D721Med (cell line): ENCODE data around the gene TMEM131L.

Source experiments
- DNase-seq: peaks from one replicate; pipeline ENCODE4 v3.0.0; 2011; ENCODE audit warnings: low spot score; ENCODE audit not compliant: insufficient read length
- FAIRE-seq: peaks from 2 replicates; lab custom pipeline; 2011; peaks lifted over from hg19 to GRCh38; lab: Jason Lieb, UNC
- TF ChIP-seq, protein P1 (sequence below): IDR thresholded peaks from 2 replicates; pipeline ENCODE4 v1.5.1; 2012; ENCODE audit warnings: mild to moderate bottlenecking, control low read depth; ENCODE audit not compliant: insufficient read depth; ENCODE audit errors: missing control alignments

TMEM131L gene

DNA sequence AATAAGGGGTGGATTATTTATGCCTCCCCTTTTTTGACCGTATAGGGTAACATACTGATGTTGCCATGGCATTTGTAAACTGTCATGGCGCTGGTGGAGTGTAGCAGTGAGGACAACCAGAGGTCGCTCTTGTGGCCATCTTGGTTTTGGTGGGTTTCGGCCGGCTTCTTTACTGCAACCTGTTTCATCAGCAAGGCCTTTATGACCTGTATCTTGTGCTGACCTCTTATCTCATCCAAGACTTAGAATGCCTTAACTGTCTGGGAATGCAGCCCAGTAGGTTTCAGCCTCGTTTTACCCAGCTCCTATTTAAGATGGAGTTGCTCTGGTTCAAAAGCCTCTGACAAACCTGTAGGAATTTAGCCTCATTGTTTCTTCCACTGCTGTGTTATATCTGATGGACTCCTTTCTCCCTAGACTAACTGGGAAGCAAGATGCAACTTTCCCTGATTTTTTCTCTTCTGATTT, 71.4 kb downstream of the TMEM131L start:
- no peak for DNase-seq
- no peak for FAIRE-seq
- TF ChIP-seq, protein P1, sequence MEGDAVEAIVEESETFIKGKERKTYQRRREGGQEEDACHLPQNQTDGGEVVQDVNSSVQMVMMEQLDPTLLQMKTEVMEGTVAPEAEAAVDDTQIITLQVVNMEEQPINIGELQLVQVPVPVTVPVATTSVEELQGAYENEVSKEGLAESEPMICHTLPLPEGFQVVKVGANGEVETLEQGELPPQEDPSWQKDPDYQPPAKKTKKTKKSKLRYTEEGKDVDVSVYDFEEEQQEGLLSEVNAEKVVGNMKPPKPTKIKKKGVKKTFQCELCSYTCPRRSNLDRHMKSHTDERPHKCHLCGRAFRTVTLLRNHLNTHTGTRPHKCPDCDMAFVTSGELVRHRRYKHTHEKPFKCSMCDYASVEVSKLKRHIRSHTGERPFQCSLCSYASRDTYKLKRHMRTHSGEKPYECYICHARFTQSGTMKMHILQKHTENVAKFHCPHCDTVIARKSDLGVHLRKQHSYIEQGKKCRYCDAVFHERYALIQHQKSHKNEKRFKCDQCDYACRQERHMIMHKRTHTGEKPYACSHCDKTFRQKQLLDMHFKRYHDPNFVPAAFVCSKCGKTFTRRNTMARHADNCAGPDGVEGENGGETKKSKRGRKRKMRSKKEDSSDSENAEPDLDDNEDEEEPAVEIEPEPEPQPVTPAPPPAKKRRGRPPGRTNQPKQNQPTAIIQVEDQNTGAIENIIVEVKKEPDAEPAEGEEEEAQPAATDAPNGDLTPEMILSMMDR, result no peak

DNA sequence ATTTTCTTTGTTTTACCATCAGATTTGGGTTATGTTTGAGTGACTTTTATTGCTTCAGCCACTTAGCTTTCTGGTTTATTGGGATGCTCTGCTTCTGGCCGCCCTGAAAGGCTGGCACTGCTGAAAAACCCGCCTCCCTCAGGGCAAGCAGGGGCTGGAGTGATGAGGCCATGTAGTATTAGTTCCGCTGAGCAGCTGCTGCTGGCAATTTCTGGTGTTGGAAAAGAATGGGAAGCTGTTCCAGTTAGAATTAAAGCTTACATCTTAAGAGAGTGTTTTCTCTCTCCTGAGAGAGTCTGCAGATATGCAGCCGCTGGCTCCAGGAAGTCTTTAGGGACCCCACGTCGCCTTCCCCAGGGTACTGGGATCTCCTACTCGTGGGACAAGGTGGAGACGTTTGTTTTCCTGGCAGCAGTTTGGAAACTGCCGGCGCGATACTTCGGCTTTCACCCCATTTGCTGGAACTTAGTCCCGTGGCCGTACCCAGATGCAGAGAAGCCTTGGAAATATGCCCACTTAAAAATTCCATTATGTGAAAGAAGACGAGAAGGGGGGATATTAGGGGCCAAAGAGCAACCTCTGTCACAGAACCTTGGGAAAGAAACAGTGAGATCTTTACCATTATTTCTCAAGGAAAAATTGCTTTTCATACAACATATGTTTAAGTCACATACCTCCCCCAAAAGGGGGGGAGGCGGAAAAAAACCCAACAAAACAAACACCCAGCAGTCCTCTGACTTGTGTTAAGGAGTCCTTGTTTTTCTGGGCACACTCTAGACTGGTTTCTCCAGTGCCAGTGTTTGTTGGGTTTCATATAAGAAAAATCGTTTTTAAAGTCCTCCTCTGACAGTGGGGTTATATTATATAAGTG, 72.6 kb downstream of the TMEM131L start:
- TF ChIP-seq, protein P1, result no peak
- no peak for DNase-seq

DNA sequence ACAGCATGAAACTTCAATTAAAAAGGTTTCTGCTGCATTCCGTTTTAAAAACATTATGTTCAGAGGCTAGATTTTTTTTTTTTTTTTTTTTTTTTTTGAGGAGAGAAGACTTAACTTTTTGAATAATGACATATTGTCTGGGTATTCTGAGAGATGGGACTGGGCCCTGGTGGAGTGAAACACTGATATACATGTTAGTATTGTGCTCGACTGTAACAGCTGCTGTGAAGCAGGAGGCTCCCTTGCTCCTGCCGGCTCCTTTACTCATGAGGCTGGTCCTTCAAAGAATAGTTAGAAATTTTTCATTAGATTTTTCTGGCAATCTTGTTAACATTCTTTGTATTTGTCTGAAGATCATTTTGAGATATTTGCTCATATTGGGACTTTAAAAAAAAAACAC, 73.3 kb downstream of the TMEM131L start:
- FAIRE-seq, result no peak
- TF ChIP-seq, protein P1, result no peak
- DNase-seq, result no peak

More for the DNA sequence above, 72.6 kb downstream of the TMEM131L start:
- FAIRE-seq, result no peak

DNA sequence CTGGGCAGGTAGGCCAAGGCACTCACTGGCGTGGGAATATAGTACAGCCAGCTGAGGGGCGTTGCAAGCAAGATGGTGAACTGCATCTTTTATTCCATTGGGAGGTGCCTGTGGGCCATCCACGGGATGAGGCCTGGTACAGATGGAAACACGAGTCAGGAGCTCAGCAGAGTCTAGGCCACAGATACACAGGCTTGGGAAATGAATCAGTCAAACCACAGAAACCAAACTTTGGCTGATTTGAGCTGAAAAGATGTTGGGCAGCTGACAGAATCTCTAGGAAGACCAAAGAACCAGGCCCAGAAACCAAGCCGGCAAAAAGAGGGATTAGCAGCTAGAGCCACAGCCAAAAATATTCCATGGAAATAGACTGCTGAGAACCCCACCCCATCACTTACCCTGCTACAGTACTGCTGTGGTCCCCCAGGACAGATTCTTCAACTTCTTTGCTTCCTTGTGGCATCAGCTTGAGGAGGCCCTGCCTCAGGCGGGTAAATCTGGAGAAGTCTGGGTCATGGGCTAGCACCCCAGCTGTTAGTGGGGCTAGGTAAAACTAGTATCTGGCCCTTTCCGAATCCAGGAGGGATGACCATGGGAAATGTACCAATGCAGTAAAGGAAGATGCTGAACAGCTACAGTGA, 75.4 kb downstream of the TMEM131L start:
- DNase-seq (no peak), FAIRE-seq (no peak)
- TF ChIP-seq, protein P1, result no peak

DNA sequence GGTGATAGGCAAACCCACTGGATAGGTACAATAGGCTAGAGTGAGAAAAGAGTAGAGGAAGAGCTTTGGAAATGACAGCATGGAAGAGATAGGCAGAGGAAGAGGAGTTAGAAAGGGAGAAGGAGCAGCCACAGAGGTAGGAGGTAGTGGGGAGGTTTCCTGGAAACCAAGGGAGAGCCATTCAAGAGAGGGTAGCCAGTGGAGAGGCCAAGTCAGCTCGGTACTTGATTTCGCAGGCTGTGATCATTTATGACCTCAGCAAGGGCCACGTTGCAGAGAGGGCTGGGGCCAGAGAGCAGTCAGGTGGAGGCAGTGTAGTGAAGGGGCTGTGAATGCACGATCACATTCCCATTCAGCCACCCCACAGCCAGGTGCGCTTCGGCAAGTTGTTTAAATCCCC, 76.0 kb downstream of the TMEM131L start:
- no peak for FAIRE-seq
- TF ChIP-seq, protein P1, result no peak
- no peak for DNase-seq

DNA sequence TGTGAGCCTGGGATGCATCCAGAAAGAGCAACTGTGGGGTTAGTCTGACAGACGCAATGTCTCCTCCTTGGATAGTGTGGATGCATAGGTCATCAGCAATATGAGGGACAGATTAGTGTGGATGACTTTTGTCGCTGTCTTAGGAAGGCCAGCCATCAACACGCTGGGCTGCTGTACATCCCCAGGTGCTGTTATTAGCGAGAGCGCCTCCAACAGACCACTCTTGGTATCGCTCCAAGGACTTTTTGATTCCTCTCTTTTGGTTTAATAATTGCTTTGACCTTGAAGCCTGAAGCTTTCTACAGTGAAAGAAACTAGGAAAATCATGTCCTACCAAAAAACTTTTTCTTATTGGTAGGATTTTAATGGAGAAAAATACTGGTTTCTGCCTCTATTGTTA, 76.7 kb downstream of the TMEM131L start:
- TF ChIP-seq, protein P1, result no peak
- DNase-seq (no peak), FAIRE-seq (no peak)
